GM12878 (cell line): ENCODE data around the gene RARB. TPM values are rescaled to one million over a fixed set of nuclear protein-coding genes. Genes with fewer than 3 reads are reported as not detected.

Experiments
- ATAC-seq: fragments of 200-7000 bp; cut with Tn5 transposase; 3 replicates; pipeline ENCODE4 v1.9.1; 2020; ENCODE audit warnings: mild to moderate bottlenecking, moderate library complexity
- BruUV-seq: library from RNA; stranded (reverse); fragments of 400-500 nt; replicated peaks from 2 replicates; lab custom pipeline; 2021; lab: Mats Ljungman, UMichigan
- CTCF ChIA-PET: fragments of 300-600 bp; sonication (Branson Sonifier 250); formaldehyde crosslinking; extraction: SDS; loops from one replicate; lab custom pipeline; 2021; ENCODE audit warnings: inconsistent platforms; lab: Yijun Ruan, JAX
- POLR2A ChIA-PET: fragments of 350-600 bp; formaldehyde crosslinking; extraction: SDS; loops from one replicate; lab custom pipeline; 2021; ENCODE audit warnings: inconsistent platforms; lab: Charles Lee
- RAD21 ChIA-PET: fragments of 300-600 bp; sonication (Branson Sonifier 250); formaldehyde crosslinking; loops from one replicate; lab custom pipeline; 2023; ENCODE audit warnings: antibody characterized with exemption; ENCODE audit not compliant: unreplicated experiment; lab: Charles Lee
- SMC1A ChIA-PET: fragments of 300-600 bp; sonication (Branson Sonifier 250); formaldehyde crosslinking; loops from one replicate; lab custom pipeline; 2023; ENCODE audit not compliant: unreplicated experiment, uncharacterized antibody; lab: Charles Lee
- DNase-seq: peaks from one replicate; pipeline ENCODE4 v3.0.0-alpha.2; 2011; ENCODE audit warnings: low read depth, low spot score
- FAIRE-seq: peaks from 3 replicates; lab custom pipeline; 2011; peaks lifted over from hg19 to GRCh38; lab: Jason Lieb, UNC
- H2AFZ ChIP-seq: 2 replicates; pipeline ENCODE4 v1.6.0; 2011; ENCODE audit warnings: low read depth, low read length, control low read depth; ENCODE audit not compliant: control insufficient read depth
- H3K27ac ChIP-seq: 2 replicates; pipeline ENCODE4 v1.5.1; 2011; ENCODE audit warnings: control low read depth; ENCODE audit not compliant: control insufficient read depth, insufficient read depth
- H3K27me3 ChIP-seq, 2 experiments: replicated peaks in 1 of 2; 2 replicates each; pipeline versions ENCODE4 v1.6.0 to v1.6.1; 2011; ENCODE audit warnings: low read length in 1 of 2; ENCODE audit not compliant: control insufficient read depth in 2 of 2, insufficient read depth in 2 of 2
- H3K36me3 ChIP-seq, 2 experiments: 2 replicates each; pipeline ENCODE4 v1.5.1; 2011; ENCODE audit warnings: low read length in 1 of 2; ENCODE audit not compliant: control insufficient read depth in 2 of 2, insufficient read depth in 2 of 2
- H3K4me1 ChIP-seq: 2 replicates; pipeline ENCODE4 v1.6.1; 2011; ENCODE audit warnings: mild to moderate bottlenecking, low read length, moderate library complexity, mixed read lengths; ENCODE audit not compliant: control insufficient read depth, insufficient read depth
- H3K4me2 ChIP-seq: 2 replicates; pipeline ENCODE4 v1.6.0; 2011; ENCODE audit warnings: control low read depth; ENCODE audit not compliant: control insufficient read depth, insufficient read depth
- H3K4me3 ChIP-seq: fragments of 200-600 bp; sonication (generic); 2 replicates; pipeline ENCODE4 v1.5.1; 2016
- H3K79me2 ChIP-seq: 2 replicates; pipeline ENCODE4 v1.6.0; 2011; ENCODE audit warnings: low read length; ENCODE audit not compliant: control insufficient read depth, insufficient read depth
- H3K9ac ChIP-seq: 2 replicates; pipeline ENCODE4 v1.8.0; 2011; ENCODE audit warnings: low read length, control low read depth, mixed read lengths; ENCODE audit not compliant: control insufficient read depth, insufficient read depth
- H3K9me3 ChIP-seq: replicated peaks from 3 replicates; pipeline ENCODE4 v1.5.1; 2011; ENCODE audit warnings: mild to moderate bottlenecking, low read length; ENCODE audit not compliant: control insufficient read depth, insufficient read depth
- H4K20me1 ChIP-seq: 2 replicates; pipeline ENCODE4 v1.6.0; 2011; ENCODE audit not compliant: control insufficient read depth, insufficient read depth
- BCLAF1 ChIP-seq: fragments of 450-650 bp; IDR thresholded peaks from 2 replicates; pipeline ENCODE4 v1.6.1; 2017; ENCODE audit warnings: antibody characterized with exemption, mild to moderate bottlenecking, moderate library complexity
- CBX5 ChIP-seq: sonication (generic); IDR thresholded peaks from 2 replicates; pipeline ENCODE4 v1.6.1; 2016; ENCODE audit warnings: low read depth, moderate library complexity, mild to moderate bottlenecking, inconsistent platforms
- KDM1A ChIP-seq: fragments of 200-600 bp; sonication (generic); IDR thresholded peaks from 2 replicates; pipeline ENCODE4 v1.6.1; 2016; ENCODE audit warnings: borderline replicate concordance
- SIN3A ChIP-seq: IDR thresholded peaks from 2 replicates; pipeline ENCODE4 v1.6.1; 2012; ENCODE audit warnings: low read depth, low read length, improper control_type of control experiment
- SIX5 ChIP-seq: IDR thresholded peaks from 2 replicates; pipeline ENCODE4 v1.6.1; 2011; ENCODE audit warnings: mild to moderate bottlenecking, low read depth, low read length, moderate library complexity; ENCODE audit not compliant: severe bottlenecking
- SP1 ChIP-seq: IDR thresholded peaks from one replicate; pipeline ENCODE4 v1.6.1; 2011; ENCODE audit warnings: low read depth, low read length
- ZBED1 ChIP-seq: IDR thresholded peaks from 2 replicates; pipeline ENCODE4 v1.6.1; 2016; ENCODE audit warnings: borderline replicate concordance
- WGBS: methylation state at CpG from one replicate; pipeline ENCODE4 v1.1.6; 2016; ENCODE audit warnings: low lambda C conversion rate; ENCODE audit not compliant: insufficient replicate concordance, insufficient coverage; ENCODE audit errors: missing lambda C conversion rate; 5-methylcytosine and 5-hydroxymethylcytosine counted together
- in situ Hi-C: fragments of 300-500 bp; cut with MboI; formaldehyde crosslinking; loops from 9 replicates; pipeline ENCODE4 v1.14.3; 2018; ENCODE audit warnings: mixed read lengths
- intact Hi-C: fragments of 100-400 bp; cut with micrococcal nuclease; formaldehyde crosslinking; loops from one replicate; pipeline ENCODE4 v1.14.2; 2022; ENCODE audit not compliant: unreplicated experiment
- polyA plus RNA-seq, 11 experiments: library from polyadenylated mRNA; depleted of rRNA in 4 of 11; unstranded in 6 of 11; stranded (reverse) in 5 of 11; fragments of >200 nt; fragmentation: Nextera tagmentation in 4 of 11; fragmentation: Illumina TruSeq in 1 of 11; extraction: Ambion mirVana in 4 of 11; extraction: Trizol in 1 of 11; gene quantifications; 1 replicate in 1 of 11; 2 replicates in 10 of 11; pipeline versions ENCODE4 v1.2.1 to v1.2.3, GENCODE V29; 2011 to 2016; ENCODE audit warnings: inconsistent platforms in 2 of 11, missing spikeins in 2 of 11, low read depth in 1 of 11
- total RNA-seq, 4 experiments: library from RNA; depleted of rRNA in 3 of 4; stranded (reverse); fragments of >200 nt in 3 of 4; fragmentation: Illumina TruSeq in 1 of 4; extraction: Trizol in 1 of 4; gene quantifications; 2 replicates each; pipeline versions ENCODE4 v1.2.1 to v1.2.3, GENCODE V29; 2013 to 2021

RARB gene
- total and polyA plus RNA-seq, 10 of the 15 experiments (the other 5 are each of a cell fraction or from before 2014, with no cell fraction given): 0.05 to 0.06 TPM; not detected in 8

GRCh38 chr3:25481386-25481785, 53.3 kb downstream of the RARB start (continued):
- no peak for TF ChIP-seq CBX5

- Histone ChIP-seq H3K4me1 (no peaks in the 10 kb centered on the region), H2AFZ (no peak overlapping the region), H3K36me3 (no peaks in the 10 kb centered on the region), H3K4me2 (no peak overlapping the region), H3K79me2 (no peaks in the 10 kb centered on the region), H3K9me3 (no peaks in the 10 kb centered on the region), H3K9ac (no peak overlapping the region), H3K27ac (no peak overlapping the region), H3K4me3 (no peak overlapping the region), H3K27me3 (no peaks in the 10 kb centered on the region), H4K20me1 (no peaks in the 10 kb centered on the region)
- ChIA-PET RAD21 (no interaction called here), POLR2A (no interaction called here), SMC1A (no interaction called here), CTCF (interaction anchor here (0.6 kb wide), 2 partner anchors 57 to 1227 kb away, joined by 3 read pairs; no protein-coding TSS in a partner anchor)
- FAIRE-seq (no peak), DNase-seq (no peak), ATAC-seq (no peak)
- 28% methylated on average over 1 of the region's 1 CpG for WGBS
- intact Hi-C loops: no loop called here
- in situ Hi-C loops: no loop called here
- no TSS peak for BruUV-seq
- TF ChIP-seq SP1 (no peak), ZBED1 (no peak), KDM1A (no peak), SIX5 (no peak), BCLAF1 (no peak), SIN3A (no peak)
These were observed 55.4 kb downstream of the RARB start for GRCh38 chr3:25483456-25483855.
